ENCODE data around the gene FGD5.

FGD5 gene

GRCh38 chr3:14771593-14772497, 46.9 kb upstream of the FGD5 start:
- no peak for DNase-seq
- Histone ChIP-seq H3K4me2 (ENCODE audit: insufficient read depth, low read length) (no peak overlapping the region), H3K4me3 (ENCODE audit: low read depth in 1 of 2, low read length in 2 of 2) (no peak overlapping the region), H3K27ac (ENCODE audit: low read length) (no peak overlapping the region), H3K36me3 (ENCODE audit: insufficient read depth, low read length) (no peaks in the 10 kb centered on the region), H3K9me3 (ENCODE audit: insufficient read depth, low read length, severe bottlenecking) (no peaks in the 10 kb centered on the region), H3K9ac (ENCODE audit: low read depth, low read length) (no peak overlapping the region), H3K4me1 (ENCODE audit: insufficient read depth, low read length) (peaks cover 15% of the 10 kb centered on the region), H3K79me2 (ENCODE audit: insufficient read depth, low read length) (no peaks in the 10 kb centered on the region), H4K20me1 (ENCODE audit: insufficient read depth, low read length) (no peaks in the 10 kb centered on the region), H2AFZ (ENCODE audit: low read depth, low read length) (no peak overlapping the region), H3K27me3 (ENCODE audit: insufficient read depth, low read length, poor library complexity) (no peaks in the 10 kb centered on the region)
- no peak for TF ChIP-seq CTCF (IDR thresholded peaks at IDR 0.05; ENCODE audit: borderline replicate concordance, extremely low read depth, low read length, poor library complexity, severe bottlenecking)
- no peak for TF ChIP-seq EZH2 (IDR thresholded peaks at IDR 0.05; ENCODE audit: borderline replicate concordance, low read depth, low read length, severe bottlenecking)
- no peak for ATAC-seq (ENCODE audit: insufficient read depth, low read depth)

DNA sequence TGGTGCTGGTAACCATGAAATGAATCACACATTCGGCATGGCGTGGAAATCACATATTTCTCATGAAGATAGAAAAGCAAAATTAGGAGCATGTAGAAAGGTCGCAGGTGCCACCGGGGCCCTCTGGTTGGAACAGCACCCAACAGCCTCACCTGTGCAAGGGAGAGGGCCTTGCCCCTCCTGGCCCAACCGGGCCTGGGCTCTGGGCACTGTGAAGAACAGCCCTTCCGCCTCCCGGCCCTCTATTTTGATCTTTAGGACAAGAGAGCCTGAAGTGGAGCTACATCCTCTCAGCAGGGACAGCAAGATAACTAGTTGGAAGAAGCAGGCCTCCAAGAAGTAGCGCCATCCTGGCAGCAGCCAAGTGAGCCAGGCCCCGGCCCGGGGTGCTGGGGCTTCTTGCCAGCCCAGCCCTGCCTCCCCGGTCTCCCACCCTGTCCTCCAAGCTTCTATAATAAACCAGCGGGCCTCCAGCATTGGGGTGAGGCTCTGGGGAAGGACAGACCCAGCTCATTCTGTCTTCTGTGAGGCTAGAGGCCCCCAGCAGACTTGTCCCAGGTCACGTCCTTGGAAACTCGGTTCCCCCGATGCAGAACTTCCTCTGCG, 46.1 kb upstream of the FGD5 start:
- TF ChIP-seq EZH2 (IDR thresholded peaks at IDR 0.05; ENCODE audit: borderline replicate concordance, low read depth, low read length, severe bottlenecking) (no peak), CTCF (IDR thresholded peaks at IDR 0.05; ENCODE audit: borderline replicate concordance, extremely low read depth, low read length, poor library complexity, severe bottlenecking) (no peak)
- no peak overlapping the region for H3K4me2 ChIP-seq (ENCODE audit: insufficient read depth, low read length)
- H3K27ac ChIP-seq (ENCODE audit: low read length): no peak overlapping the region
- H3K79me2 ChIP-seq (ENCODE audit: insufficient read depth, low read length): no peaks in the 10 kb centered on the region
- no peaks in the 10 kb centered on the region for H3K9me3 ChIP-seq (ENCODE audit: insufficient read depth, low read length, severe bottlenecking)
- H2AFZ ChIP-seq (ENCODE audit: low read depth, low read length): no peak overlapping the region
- ATAC-seq (ENCODE audit: insufficient read depth, low read depth) (no peak), DNase-seq (no peak)
- no peaks in the 10 kb centered on the region for H4K20me1 ChIP-seq (ENCODE audit: insufficient read depth, low read length)
- no peak overlapping the region for H3K4me3 ChIP-seq (ENCODE audit: low read depth in 1 of 2, low read length in 2 of 2)
- H3K9ac ChIP-seq (ENCODE audit: low read depth, low read length): no peak overlapping the region
- H3K27me3 ChIP-seq (ENCODE audit: insufficient read depth, low read length, poor library complexity): no peaks in the 10 kb centered on the region
- H3K36me3 ChIP-seq (ENCODE audit: insufficient read depth, low read length): no peaks in the 10 kb centered on the region
- peaks cover 7% of the 10 kb centered on the region; the same call in 1 of the 2 replicates for H3K4me1 ChIP-seq (ENCODE audit: insufficient read depth, low read length)

- Histone ChIP-seq H3K9me3 (ENCODE audit: insufficient read depth, low read length, severe bottlenecking) (no peaks in the 10 kb centered on the region), H3K79me2 (ENCODE audit: insufficient read depth, low read length) (no peaks in the 10 kb centered on the region), H3K27ac (ENCODE audit: low read length) (no peak overlapping the region), H4K20me1 (ENCODE audit: insufficient read depth, low read length) (no peaks in the 10 kb centered on the region), H3K36me3 (ENCODE audit: insufficient read depth, low read length) (no peaks in the 10 kb centered on the region), H3K4me1 (ENCODE audit: insufficient read depth, low read length) (peaks cover 3% of the 10 kb centered on the region; the same call in 1 of the 2 replicates), H3K27me3 (ENCODE audit: insufficient read depth, low read length, poor library complexity) (no peaks in the 10 kb centered on the region), H3K4me2 (ENCODE audit: insufficient read depth, low read length) (no peak overlapping the region), H3K9ac (ENCODE audit: low read depth, low read length) (no peak overlapping the region), H3K4me3 (ENCODE audit: low read depth in 1 of 2, low read length in 2 of 2) (no peak overlapping the region), H2AFZ (ENCODE audit: low read depth, low read length) (no peak overlapping the region)
- ATAC-seq (ENCODE audit: insufficient read depth, low read depth) (no peak), DNase-seq (no peak)
- no peak for TF ChIP-seq EZH2 (IDR thresholded peaks at IDR 0.05; ENCODE audit: borderline replicate concordance, low read depth, low read length, severe bottlenecking)
- TF ChIP-seq CTCF (IDR thresholded peaks at IDR 0.05; ENCODE audit: borderline replicate concordance, extremely low read depth, low read length, poor library complexity, severe bottlenecking): no peak
Measured at GRCh38 chr3:14773281-14773680, 45.5 kb upstream of the FGD5 start.

Measured in DND-41 (cell line).